Activated T-cell treated with anti-CD3 and anti-CD28 coated beads, Interleukin-2, amount 50 U/mL, for 72 hours (primary cell): ENCODE results near the gene EBPL. TPM values are rescaled to one million over a fixed set of nuclear protein-coding genes. Genes with fewer than 3 reads are reported as not detected.
A peak's percentile ranks its signal among the peaks of the same experiment; 100 is the strongest.
"Not testable (repeated sequence)": the region's sequence is repeated elsewhere in the genome, so short reads cannot be mapped to it uniquely, and the experiment has no call there.

ENCODE experiments used
- ATAC-seq, 2 donors: fragments of 150-1000 bp; cut with Tn5 transposase; replicated peaks in 1 of 2; 2 replicates each; pipeline ENCODE4 v1.10.0; 2021; ENCODE audit warnings: moderate library complexity in 2 of 2, mild to moderate bottlenecking in 1 of 2
- DNase-seq, 2 donors: peaks; one replicate each; pipeline ENCODE4 v3.0.0; 2021 to 2022; ENCODE audit warnings: mixed read lengths in 1 of 2
- H3K27ac Mint-ChIP-seq: one replicate; pipeline ENCODE4 v1.8.0; 2022; ENCODE audit warnings: mild to moderate bottlenecking, moderate library complexity, mixed read lengths
- H3K27me3 Mint-ChIP-seq: one replicate; pipeline ENCODE4 v1.8.0; 2022; ENCODE audit warnings: low read depth, mixed read lengths
- H3K36me3 Mint-ChIP-seq, 2 donors: one replicate each; pipeline ENCODE4 v1.8.0; 2022; ENCODE audit warnings: mixed read lengths in 2 of 2, mild to moderate bottlenecking in 1 of 2; ENCODE audit not compliant: insufficient read depth in 2 of 2
- H3K4me1 Mint-ChIP-seq: one replicate; pipeline ENCODE4 v1.8.0; 2022; ENCODE audit warnings: low read depth, mixed read lengths
- H3K4me3 Mint-ChIP-seq, 2 donors: one replicate each; pipeline ENCODE4 v1.8.0; 2022; ENCODE audit warnings: mild to moderate bottlenecking in 2 of 2, mixed read lengths in 2 of 2, moderate library complexity in 2 of 2
- H3K9me3 Mint-ChIP-seq, 2 donors: one replicate each; pipeline ENCODE4 v1.8.0; 2022; ENCODE audit warnings: mixed read lengths in 2 of 2
- total RNA-seq, 2 donors: library from RNA; stranded (reverse); gene quantifications; one replicate each; pipeline ENCODE4 v1.2.3, GENCODE V29; 2022

Gene EBPL
- 10 to 100 TPM; 34.0 to 41.5 TPM for total RNA-seq

GRCh38 chr13:49690995-49691784 lies at the start of gene EBPL:
Gene EBPL, minus strand, starts transcription at chr13:49691486. Its CDS starts 62 bp downstream, at chr13:49691424.
- H3K9me3 Mint-ChIP-seq = no peaks in the 10 kb centered on the region
- H3K4me3 Mint-ChIP-seq = peak within 1 kb of the TSS; percentile 89 to 92
- peak within 1 kb of the TSS; percentile 86 for H3K27ac Mint-ChIP-seq
- no peaks in the 10 kb centered on the region for H3K27me3 Mint-ChIP-seq
- peak; percentile 98 to 99 for ATAC-seq
- H3K36me3 Mint-ChIP-seq = peaks cover 0 to 3% of the 10 kb centered on the region in 2 donors
- peak; percentile 92 for DNase-seq
- H3K4me1 Mint-ChIP-seq = peaks cover 36% of the 10 kb centered on the region

- Mint-ChIP-seq H3K4me3 (no peak overlapping the region), H3K27ac (no peak overlapping the region), H3K9me3 (no peaks in the 10 kb centered on the region), H3K36me3 (peaks cover 0 to 11% of the 10 kb centered on the region in 2 donors), H3K4me1 (no peaks in the 10 kb centered on the region), H3K27me3 (no peaks in the 10 kb centered on the region)
- ATAC-seq = no peak
- DNase-seq = no peak
Observed at GRCh38 chr13:49740870-49741269, 49.6 kb upstream of the EBPL start.

- no peak for ATAC-seq
- Mint-ChIP-seq H3K9me3 (no peaks in the 10 kb centered on the region), H3K27ac (no peak overlapping the region), H3K27me3 (no peaks in the 10 kb centered on the region), H3K36me3 (peaks cover 0 to 6% of the 10 kb centered on the region in 2 donors), H3K4me1 (no peaks in the 10 kb centered on the region), H3K4me3 (no peak overlapping the region)
- no peak for DNase-seq
Observed at GRCh38 chr13:49739498-49740187, 48.4 kb upstream of the EBPL start.

- DNase-seq (no peak), ATAC-seq (no peak)
- H3K4me1 Mint-ChIP-seq = no peaks in the 10 kb centered on the region
- H3K27me3 Mint-ChIP-seq = no peaks in the 10 kb centered on the region
- no peak overlapping the region for H3K4me3 Mint-ChIP-seq
- H3K9me3 Mint-ChIP-seq = no peaks in the 10 kb centered on the region
- no peak overlapping the region for H3K27ac Mint-ChIP-seq
- H3K36me3 Mint-ChIP-seq = peaks cover 2 to 11% of the 10 kb centered on the region in 2 donors
Observed at GRCh38 chr13:49733181-49733951, 42.1 kb upstream of the EBPL start.

- Mint-ChIP-seq H3K9me3 (no peaks in the 10 kb centered on the region), H3K4me1 (no peaks in the 10 kb centered on the region), H3K27me3 (no peaks in the 10 kb centered on the region), H3K4me3 (no peak overlapping the region), H3K27ac (no peak overlapping the region), H3K36me3 (peaks cover 2 to 9% of the 10 kb centered on the region in 2 donors)
- ATAC-seq = no peak
- DNase-seq = no peak
Observed at GRCh38 chr13:49731766-49732165, 40.5 kb upstream of the EBPL start.

- H3K4me3 Mint-ChIP-seq = no peak overlapping the region
- H3K27ac Mint-ChIP-seq = no peak overlapping the region
- H3K36me3 Mint-ChIP-seq = peaks cover 15 to 44% of the 10 kb centered on the region in 2 donors
- ATAC-seq (no peak), DNase-seq (no peak)
- no peaks in the 10 kb centered on the region for H3K4me1 Mint-ChIP-seq
- H3K9me3 Mint-ChIP-seq = peaks cover 7 to 11% of the 10 kb centered on the region in 2 donors
- no peaks in the 10 kb centered on the region for H3K27me3 Mint-ChIP-seq
Observed at GRCh38 chr13:49716615-49717014, 25.3 kb upstream of the EBPL start.

- no peaks in the 10 kb centered on the region for H3K4me1 Mint-ChIP-seq
- no peak for ATAC-seq
Observed at GRCh38 chr13:49714757-49715156, 23.5 kb upstream of the EBPL start.

GRCh38 chr13:49711218-49711863 lies 20.1 kb upstream of the EBPL start:
- Mint-ChIP-seq H3K27me3 (no peaks in the 10 kb centered on the region), H3K4me3 (no peak overlapping the region), H3K9me3 (peaks cover 0 to 4% of the 10 kb centered on the region in 2 donors), H3K36me3 (peaks cover 4 to 23% of the 10 kb centered on the region in 2 donors), H3K27ac (peak overlapping the region; percentile 65), H3K4me1 (no peaks in the 10 kb centered on the region)
- DNase-seq = no peak
- no peak for ATAC-seq

More at GRCh38 chr13:49714757-49715156, 23.5 kb upstream of the EBPL start:
- DNase-seq = no peak
- no peak overlapping the region for H3K27ac Mint-ChIP-seq
- no peaks in the 10 kb centered on the region for H3K27me3 Mint-ChIP-seq
- H3K36me3 Mint-ChIP-seq = peaks cover 15 to 39% of the 10 kb centered on the region in 2 donors
- peaks cover 7 to 11% of the 10 kb centered on the region in 2 donors for H3K9me3 Mint-ChIP-seq
- no peak overlapping the region for H3K4me3 Mint-ChIP-seq

GRCh38 chr13:49704264-49704663 lies 13.0 kb upstream of the EBPL start:
- not testable (repeated sequence) for DNase-seq, H3K27me3 Mint-ChIP-seq, H3K4me1 Mint-ChIP-seq, H3K27ac Mint-ChIP-seq, H3K4me3 Mint-ChIP-seq, H3K9me3 Mint-ChIP-seq, ATAC-seq
- peaks cover 0 to 16% of the 10 kb centered on the region in 2 donors for H3K36me3 Mint-ChIP-seq

GRCh38 chr13:49701491-49701890 lies 10.2 kb upstream of the EBPL start:
- ATAC-seq (no peak), DNase-seq (no peak)
- no peaks in the 10 kb centered on the region for H3K4me1 Mint-ChIP-seq
- H3K27me3 Mint-ChIP-seq = no peaks in the 10 kb centered on the region
- no peaks in the 10 kb centered on the region for H3K9me3 Mint-ChIP-seq
- no peak overlapping the region for H3K4me3 Mint-ChIP-seq
- peaks cover 0 to 9% of the 10 kb centered on the region in 2 donors for H3K36me3 Mint-ChIP-seq
- H3K27ac Mint-ChIP-seq = no peak overlapping the region

- ATAC-seq = no peak
- H3K27me3 Mint-ChIP-seq = no peaks in the 10 kb centered on the region
- H3K27ac Mint-ChIP-seq = no peak overlapping the region
- peaks cover 0 to 5% of the 10 kb centered on the region in 2 donors for H3K36me3 Mint-ChIP-seq
- H3K4me3 Mint-ChIP-seq = no peak overlapping the region
- no peaks in the 10 kb centered on the region for H3K9me3 Mint-ChIP-seq
- H3K4me1 Mint-ChIP-seq = no peaks in the 10 kb centered on the region
- DNase-seq = no peak
Observed at GRCh38 chr13:49697468-49697867, 6.2 kb upstream of the EBPL start.

- Mint-ChIP-seq H3K9me3 (no peaks in the 10 kb centered on the region), H3K4me3 (no peak overlapping the region), H3K27me3 (no peaks in the 10 kb centered on the region), H3K4me1 (peaks cover 19% of the 10 kb centered on the region), H3K36me3 (no peaks in the 10 kb centered on the region), H3K27ac (peak overlapping the region; percentile 23)
- DNase-seq (no peak), ATAC-seq (no peak)
Observed at GRCh38 chr13:49694446-49694845, 3.2 kb upstream of the EBPL start.
